GM19240 (cell line): ENCODE results near the gene TTBK2.
"Not testable (repeated sequence)": the region's sequence is repeated elsewhere in the genome, so short reads cannot be mapped to it uniquely, and the experiment has no call there.

Source experiments
- DNase-seq: peaks from one replicate; pipeline ENCODE4 v3.0.0; 2011; ENCODE audit warnings: low spot score; ENCODE audit not compliant: insufficient read length

TTBK2 gene

GRCh38 chr15:42826251-42826890 lies 94.2 kb downstream of the TTBK2 start:
- no peak for DNase-seq

- no peak for DNase-seq
Measured at GRCh38 chr15:42825599-42825998, 95.0 kb downstream of the TTBK2 start.

DNA sequence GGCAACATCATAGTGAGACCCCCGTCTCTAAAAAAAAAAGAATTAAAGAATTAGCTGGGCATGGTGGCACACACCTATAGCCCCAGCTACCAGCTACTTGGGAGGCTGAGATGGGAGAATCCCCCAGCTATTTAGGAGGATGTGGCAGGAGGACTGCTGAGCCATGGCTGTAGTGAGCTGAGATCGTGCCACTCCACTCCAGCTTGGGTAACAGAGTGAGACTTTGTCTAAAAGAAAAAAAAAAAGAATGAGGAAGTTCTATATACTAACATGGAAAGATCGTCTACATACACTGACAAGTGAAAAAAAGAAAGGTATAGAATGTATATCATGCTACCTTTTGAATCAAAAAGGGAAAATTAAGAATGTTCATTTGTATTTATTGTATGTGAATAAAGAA lies 99.8 kb downstream of the TTBK2 start:
- DNase-seq = no peak

DNA sequence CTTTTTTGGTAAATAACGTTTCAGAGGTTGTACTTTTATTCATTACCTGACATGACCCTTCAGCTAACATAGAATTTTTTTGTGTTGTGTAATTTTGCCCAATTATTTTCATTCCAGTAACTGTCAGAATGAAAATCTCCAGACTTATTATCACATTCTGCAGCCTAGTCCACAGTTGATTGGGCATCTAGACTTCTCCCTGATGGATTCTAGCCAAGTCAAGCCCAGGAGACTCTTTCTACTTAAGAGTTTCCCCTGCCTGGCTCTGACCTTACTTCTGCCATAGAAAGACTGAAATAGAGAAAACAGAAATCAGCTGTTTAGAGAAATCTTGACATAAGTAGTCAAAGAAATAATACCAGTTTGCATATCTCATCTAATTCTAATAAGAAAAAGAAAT lies 100.8 kb downstream of the TTBK2 start:
- DNase-seq = no peak

DNA sequence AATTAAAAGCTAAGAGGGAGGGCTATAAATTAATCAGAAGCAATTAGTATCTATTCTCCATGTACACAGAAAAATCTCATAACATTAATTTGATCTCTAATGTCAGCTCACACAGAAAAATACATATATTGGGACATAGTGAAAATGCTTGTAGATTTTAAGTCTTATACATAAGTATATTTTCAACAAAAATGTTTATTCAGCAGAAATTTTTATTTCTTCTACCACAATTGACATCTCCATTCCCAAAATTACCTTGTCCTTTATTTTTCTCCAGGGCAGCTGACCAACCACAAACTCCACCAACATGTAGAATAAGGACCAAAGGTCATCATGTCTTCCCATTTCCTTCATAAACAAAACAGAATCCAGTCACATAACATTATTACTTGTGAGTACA lies 109.1 kb downstream of the TTBK2 start:
- DNase-seq = no peak

DNA sequence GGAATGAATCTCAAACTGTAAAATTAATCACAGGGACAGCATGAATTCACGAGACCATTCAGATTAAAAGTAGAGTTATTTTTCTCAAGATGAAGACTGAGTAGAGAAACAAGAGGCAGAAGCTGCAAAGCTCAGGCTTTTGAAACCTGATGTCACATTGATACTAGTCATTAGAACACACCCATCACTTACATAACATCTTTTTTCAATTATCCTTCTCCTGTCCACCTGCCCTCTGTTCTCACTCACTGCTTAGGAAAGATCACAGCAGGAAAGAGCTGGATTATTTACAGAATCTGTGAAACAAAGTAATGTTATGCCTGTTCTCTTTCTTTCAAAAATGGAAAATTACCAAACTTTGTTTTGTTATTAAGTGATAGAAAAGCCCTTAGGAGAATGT lies 111.7 kb downstream of the TTBK2 start:
- no peak for DNase-seq

GRCh38 chr15:42805266-42805665 lies 115.3 kb downstream of the TTBK2 start:
- DNase-seq = no peak

GRCh38 chr15:42804739-42805138 lies 115.8 kb downstream of the TTBK2 start:
- no peak for DNase-seq

- DNase-seq = no peak
Measured at GRCh38 chr15:42803436-42803835, 117.1 kb downstream of the TTBK2 start.

DNA sequence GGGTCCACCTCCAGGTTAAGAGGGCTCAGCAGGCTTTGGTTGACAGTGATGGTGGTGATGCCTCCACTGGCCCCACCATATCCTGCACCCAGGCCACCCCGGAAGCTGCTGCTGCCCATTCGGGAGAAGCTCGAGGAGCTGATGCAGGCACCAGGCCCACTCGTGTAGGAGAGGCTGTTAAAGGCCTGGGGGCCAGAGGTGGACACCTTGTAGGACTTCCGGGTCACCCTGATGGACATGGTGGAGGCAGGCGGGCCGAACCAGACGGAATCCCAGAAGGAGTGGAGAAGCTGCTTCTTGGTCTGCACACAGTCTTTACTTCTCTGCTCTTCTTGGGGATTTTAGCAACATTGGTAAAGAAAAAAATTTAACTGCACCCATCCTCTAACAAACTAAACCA lies 118.4 kb downstream of the TTBK2 start:
- DNase-seq = no peak

DNA sequence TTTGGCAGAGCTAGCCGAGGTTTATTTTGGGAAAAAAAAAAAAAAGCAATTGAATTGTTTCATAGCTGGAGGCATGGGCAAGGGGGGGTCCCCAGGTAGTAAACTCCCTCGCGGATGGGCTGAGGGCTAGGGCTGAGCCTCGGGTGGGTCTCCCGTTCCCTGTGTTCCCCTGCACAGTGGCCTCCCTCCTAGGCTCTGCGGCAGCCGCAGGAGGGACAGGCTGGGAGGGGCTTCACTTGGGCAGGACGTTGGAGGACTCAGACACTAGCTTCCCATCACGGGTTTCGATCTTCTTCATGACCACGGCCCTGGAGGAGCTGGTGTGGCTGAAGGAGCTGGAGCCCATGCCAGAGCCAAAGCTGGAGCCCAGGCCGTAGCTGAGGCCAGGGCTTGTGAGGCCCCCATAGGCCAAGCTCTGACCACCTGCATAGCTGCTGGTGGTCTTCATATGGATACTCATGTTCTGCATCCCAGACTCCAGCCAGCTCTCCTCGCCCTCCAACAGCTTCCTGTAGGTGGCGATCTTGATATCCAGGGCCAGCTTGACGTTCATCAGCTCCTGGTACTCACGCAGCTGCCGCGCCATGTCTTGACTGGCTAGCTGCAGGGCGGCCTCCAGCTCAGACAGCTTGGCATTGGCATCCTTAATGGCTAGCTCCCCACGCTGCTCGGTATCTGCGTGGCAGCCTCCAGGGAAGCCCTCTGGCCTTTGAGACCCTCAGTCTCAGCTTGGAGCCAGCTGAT lies 119.7 kb downstream of the TTBK2 start:
- no peak for DNase-seq

DNA sequence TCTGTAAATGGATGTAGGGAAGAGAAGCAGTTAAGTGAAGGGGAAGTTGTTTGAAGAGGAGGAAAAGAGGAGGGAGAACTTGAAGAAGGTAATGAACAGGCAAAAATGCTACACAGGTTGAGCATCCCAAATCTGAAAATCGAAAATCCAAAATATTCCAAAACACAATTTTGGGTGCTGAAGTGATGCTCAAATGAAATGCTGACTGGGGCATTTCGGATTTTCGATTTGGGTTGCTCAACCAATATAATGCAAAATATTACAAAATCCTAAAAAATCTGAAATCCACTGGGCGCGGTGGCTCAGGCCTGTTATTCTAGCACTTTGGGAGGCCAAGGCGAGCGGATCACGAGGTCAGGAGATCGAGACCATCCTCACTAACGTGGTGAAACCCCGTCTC lies 121.8 kb downstream of the TTBK2 start:
- no peak for DNase-seq

DNA sequence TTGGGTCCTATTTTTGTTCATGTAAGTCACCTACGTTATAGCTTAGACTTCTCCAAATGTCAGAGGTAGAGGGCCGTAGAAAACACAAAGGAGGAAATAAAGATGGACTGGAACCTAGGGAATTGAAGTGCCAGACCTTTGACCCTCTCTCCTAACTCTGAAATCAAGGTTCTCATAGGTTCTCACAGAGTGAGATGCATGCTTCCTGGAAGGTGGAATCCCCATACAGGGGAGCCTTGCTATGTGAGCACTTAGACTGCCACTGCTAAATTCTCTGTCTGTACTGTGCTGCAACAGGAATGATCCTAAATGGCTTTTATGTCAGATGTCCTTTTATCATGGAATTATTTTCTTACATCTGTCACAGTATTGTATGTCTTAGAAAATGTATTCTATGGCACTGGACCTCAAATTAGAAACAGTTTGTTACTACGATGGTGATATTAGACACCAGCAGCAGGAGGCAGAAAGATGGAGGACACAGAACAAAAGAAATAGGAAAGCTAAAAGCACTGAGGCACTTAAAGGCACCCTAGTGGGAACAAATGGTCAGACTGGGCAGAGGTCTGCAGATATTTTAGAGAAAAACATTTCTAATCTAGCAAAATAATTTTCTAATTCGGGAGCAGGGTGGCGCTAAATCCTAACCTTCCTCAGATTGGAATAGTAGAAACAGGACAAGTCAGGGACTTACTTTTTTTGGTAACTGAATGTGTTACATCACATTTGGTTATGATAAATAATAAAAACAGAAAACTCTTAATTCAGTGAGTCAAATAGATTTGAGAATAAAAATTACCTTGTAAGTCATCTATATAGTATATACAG lies 123.4 kb downstream of the TTBK2 start:
- no peak for DNase-seq

GRCh38 chr15:42788725-42789124 lies 131.9 kb downstream of the TTBK2 start:
- DNase-seq = no peak

DNA sequence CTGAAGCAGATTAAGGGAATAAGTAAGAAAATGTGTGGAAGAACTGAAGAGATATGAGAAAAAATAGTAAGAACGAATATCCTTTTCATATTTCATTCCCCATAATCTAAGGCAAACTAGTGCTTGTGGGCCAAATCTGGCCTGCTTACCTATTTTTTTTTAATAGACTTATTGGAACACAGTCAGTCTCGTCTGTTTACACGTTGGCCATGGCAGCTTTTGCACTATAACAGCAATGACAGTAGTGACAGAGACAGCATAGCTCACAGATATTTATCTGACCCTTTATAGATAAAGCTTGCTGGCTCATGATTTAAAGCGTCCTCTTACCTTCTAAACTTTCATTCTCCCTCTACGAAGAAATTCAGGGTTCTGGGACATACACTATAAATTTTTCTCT lies 133.6 kb downstream of the TTBK2 start:
- DNase-seq = no peak

DNA sequence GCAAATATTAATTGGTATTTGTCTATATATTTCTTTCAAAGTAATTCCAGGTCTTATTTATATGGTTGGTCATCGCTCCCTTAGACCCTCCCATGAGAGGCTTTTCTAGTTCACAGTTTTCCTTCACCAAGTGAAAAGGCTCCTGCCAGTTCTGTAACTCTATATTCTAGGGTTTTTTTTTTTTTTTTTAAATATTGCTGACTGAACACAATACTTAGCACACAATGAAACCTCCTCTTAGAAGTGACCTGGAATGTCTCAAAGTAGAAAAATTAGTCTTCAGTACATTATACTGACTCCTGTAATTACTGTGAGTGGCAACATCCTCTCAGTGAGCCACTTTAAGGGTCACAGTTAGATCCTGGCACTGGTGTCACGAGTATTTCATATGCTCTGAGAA lies 135.0 kb downstream of the TTBK2 start:
- no peak for DNase-seq

GRCh38 chr15:42784705-42785104 lies 135.9 kb downstream of the TTBK2 start:
- no peak for DNase-seq

GRCh38 chr15:42782716-42783115 lies 137.9 kb downstream of the TTBK2 start:
- DNase-seq = no peak

GRCh38 chr15:42775416-42775815 lies 145.2 kb downstream of the TTBK2 start:
- no peak for DNase-seq

GRCh38 chr15:42772901-42773300 lies 147.7 kb downstream of the TTBK2 start:
- DNase-seq = no peak

GRCh38 chr15:42772144-42772543 lies 148.4 kb downstream of the TTBK2 start:
- DNase-seq = no peak

- DNase-seq = not testable (repeated sequence)
Measured at GRCh38 chr15:42766109-42766508, 154.5 kb downstream of the TTBK2 start.
